ENCODE results near the gene UGT3A1. TPM values are rescaled to one million over a fixed set of nuclear protein-coding genes. Genes with fewer than 3 reads are reported as not detected.

Gene UGT3A1
- total and polyA plus RNA-seq, 2 of the 13 experiments (the other 11 are each of a cell fraction or from before 2014, with no cell fraction given), result not detected

GRCh38 chr5:36007366-36007765 is 16.2 kb upstream of the UGT3A1 start (continued):
- TF ChIP-seq ZBTB49 (CRISPR knock-in tag; IDR thresholded peaks at IDR 0.05; ENCODE audit: borderline replicate concordance), result no peak
- no peak for TF ChIP-seq CBX2 (IDR thresholded peaks at IDR 0.05; ENCODE audit: low read depth, low read length)
- no peak for TF ChIP-seq CBX2 (CRISPR knock-in tag; IDR thresholded peaks at IDR 0.05; ENCODE audit: low read depth)
- TF ChIP-seq ZNF589 (CRISPR knock-in tag; conservative IDR thresholded peaks at IDR 0.05), result no peak

GRCh38 chr5:36006163-36006562 is 15.0 kb upstream of the UGT3A1 start:
- Histone ChIP-seq H3K27me3 (ENCODE audit: control insufficient read depth in 1 of 2, insufficient read depth in 2 of 2, low read length in 2 of 2) (no peaks in the 10 kb centered on the region), H3K9me3 (ENCODE audit: low read length) (peaks cover 23% of the 10 kb centered on the region), H4K20me1 (ENCODE audit: insufficient read depth, low read length) (no peaks in the 10 kb centered on the region), H3K27ac (ENCODE audit: extremely low read length, insufficient read depth, low read length) (no peak overlapping the region), H3K4me2 (ENCODE audit: low read depth, low read length) (no peak overlapping the region), H3K36me3 (replicated peaks in 1 of 2; ENCODE audit: control insufficient read depth in 1 of 2, insufficient read depth in 2 of 2, low read length in 2 of 2) (no peaks in the 10 kb centered on the region), H3K9ac (ENCODE audit: insufficient read depth, low read depth, low read length) (no peak overlapping the region), H3K4me1 (ENCODE audit: insufficient read depth, low read length) (peaks cover 34% of the 10 kb centered on the region), H3K79me2 (ENCODE audit: insufficient read depth, low read length) (no peaks in the 10 kb centered on the region), H3K4me3 (replicated peaks in 1 of 3; ENCODE audit: insufficient read depth in 1 of 3, low read depth in 2 of 3, low read length in 3 of 3) (no peak overlapping the region), H2AFZ (ENCODE audit: low read length) (no peak overlapping the region)
- FAIRE-seq (no peak), ATAC-seq (no peak), DNase-seq (ENCODE audit: low spot score) (no peak)
- CTCF ChIA-PET (ENCODE audit: low intra/inter-chr PET ratio, low total read pairs), result no interaction called here
- TF ChIP-seq HNF4A (CRISPR knock-in tag; IDR thresholded peaks at IDR 0.05) (0 out of 2 replicates have a peak, but pooled peaks have one; percentile 22), CHCHD3 (CRISPR knock-in tag; IDR thresholded peaks at IDR 0.05) (no peak)
- BruUV-seq (replicated peaks), result no TSS peak
- 5% methylated on average over 1 of the region's 1 CpG for WGBS (ENCODE audit: low lambda C conversion rate)
- POLR2A ChIA-PET, result no interaction called here
- intact Hi-C loops (cut with micrococcal nuclease; ENCODE audit: unreplicated experiment) (no loop called here), in situ Hi-C loops (cut with HindIII; ENCODE audit: extremely low pct_ligation_motif_present, low pct_unique_long_range_greater_than_20kb) (no loop called here)
